Left renal pelvis (tissue), 4 donors: ENCODE measurements around the gene LHX3. TPM values are rescaled to one million over a fixed set of nuclear protein-coding genes. Genes with fewer than 3 reads are reported as not detected.

Experiments
- DNase-seq, 4 donors: peaks; one replicate each; pipeline ENCODE4 v3.0.0-alpha.2; 2013; ENCODE audit warnings: low read depth in 4 of 4, low spot score in 3 of 4
- polyA plus RNA-seq, 4 donors: library from polyadenylated mRNA; unstranded; fragments of 120-200 nt; gene quantifications; one replicate each; pipeline ENCODE4 v1.2.1, GENCODE V29; 2013; ENCODE audit not compliant: insufficient read length in 4 of 4

The LHX3 gene
- polyA plus RNA-seq, result not detected

DNA sequence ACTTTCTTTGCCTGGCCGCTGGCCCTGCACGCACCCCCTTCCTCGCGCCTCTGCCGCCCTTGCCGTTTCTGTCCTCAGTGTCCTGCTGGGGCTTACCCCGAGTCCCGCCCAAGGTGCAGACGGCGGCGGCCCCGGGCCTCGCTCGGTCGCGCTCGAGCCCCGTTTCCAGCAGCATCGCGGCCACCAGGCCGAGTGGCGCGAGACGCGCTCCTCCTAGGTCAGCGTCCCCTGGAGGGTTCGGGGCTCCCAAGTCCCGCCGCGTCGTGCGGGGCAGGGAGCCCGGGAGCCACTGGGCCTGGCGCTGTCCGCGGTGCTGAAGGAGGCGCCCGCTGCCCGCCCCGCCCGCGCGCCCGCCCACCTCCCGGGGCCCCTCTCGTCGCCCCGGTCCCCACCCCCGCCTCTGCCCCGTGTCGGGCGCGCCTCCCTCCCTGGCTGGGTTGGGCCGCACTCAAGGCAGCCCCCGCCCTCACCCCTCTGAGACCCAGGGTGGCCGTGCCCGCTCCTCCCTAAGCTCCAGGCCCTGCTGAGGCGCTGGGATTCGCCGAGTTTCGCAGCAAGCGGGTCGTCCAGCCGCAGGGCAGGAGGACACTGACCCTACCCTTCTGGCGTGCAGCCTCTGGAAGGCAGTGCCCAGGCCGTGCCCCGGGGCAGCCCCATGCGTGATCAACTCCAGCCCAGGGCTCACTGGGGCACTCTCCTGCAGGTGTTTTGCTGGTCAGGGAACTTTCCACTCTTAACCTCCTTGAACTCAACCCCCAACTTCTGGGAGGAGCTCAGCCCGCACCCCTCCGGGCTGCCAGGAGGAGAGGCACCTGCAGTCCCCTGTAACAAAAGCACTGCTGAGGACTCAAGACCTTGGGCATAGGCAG, at the start of gene LHX3:
Gene LHX3, minus strand, starts transcription at position 291 of the 869 bp plus-strand sequence. Its CDS starts 116 bp downstream, at position 175.
- DNase-seq, result peak in 1 of 4 donors; percentile 20

DNA sequence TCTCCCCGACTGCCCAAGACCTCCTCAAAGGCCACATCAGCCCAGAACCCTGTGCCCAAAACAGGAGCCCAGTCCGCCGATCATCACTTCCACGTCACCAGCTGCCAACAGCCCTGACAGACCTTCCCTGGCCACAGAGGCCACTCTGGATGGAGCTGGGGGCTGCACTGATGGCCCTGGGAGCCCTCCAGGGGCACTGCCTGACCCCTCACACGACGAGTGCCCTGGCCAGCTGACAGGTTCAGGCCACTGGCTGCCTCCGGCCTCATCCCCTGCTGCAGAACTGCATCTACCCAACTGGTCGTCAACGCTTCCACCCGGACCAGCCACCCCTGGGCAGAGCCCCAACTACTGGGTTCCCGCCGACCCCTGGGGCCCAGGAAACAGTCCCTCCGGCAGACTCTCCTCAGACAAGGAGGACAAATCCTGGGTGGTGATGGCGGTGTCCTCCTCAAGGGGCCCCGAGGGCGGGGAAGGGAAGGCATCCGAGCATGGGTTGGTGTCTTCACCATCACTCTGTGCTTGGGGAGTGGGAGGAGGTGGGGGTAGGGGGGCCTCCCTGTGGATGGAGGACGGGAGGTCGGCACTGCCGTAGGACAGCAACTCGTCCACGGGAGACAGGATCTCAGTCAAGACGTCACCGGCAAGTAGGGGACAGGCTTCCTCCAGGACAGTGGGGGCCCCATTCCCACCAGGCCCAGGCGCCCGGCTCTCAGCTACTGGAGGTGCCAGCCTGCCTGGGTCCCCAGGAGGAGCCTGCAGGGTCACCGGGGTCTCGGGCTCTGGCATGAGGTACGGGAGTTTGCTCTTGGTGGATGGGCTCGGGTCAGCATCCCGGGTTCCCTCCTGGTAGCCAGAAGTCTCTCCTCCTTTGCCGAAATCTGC, 48.6 kb upstream of the LHX3 start:
- DNase-seq, result no peak

DNA sequence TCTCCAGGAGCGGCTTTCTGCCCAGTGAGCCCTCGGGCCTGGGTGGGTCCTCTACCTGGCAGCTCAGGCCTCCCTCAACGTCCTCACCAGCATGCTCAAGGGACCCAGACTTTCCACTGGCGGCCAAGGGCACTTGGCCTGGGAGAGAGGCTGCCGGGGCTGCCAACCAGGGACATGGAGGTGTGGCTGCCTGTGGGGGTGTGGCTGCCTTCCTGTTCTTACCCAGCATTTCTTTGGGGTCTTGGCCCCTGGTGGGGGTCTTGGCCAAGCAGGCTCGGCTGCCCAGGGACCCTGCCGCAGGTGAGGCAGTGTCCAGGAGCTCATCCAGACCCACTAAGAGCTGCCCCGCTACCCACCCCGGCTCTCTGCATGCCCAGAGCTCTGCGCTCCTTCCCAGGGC, 47.9 kb upstream of the LHX3 start:
- DNase-seq, result no peak

DNA sequence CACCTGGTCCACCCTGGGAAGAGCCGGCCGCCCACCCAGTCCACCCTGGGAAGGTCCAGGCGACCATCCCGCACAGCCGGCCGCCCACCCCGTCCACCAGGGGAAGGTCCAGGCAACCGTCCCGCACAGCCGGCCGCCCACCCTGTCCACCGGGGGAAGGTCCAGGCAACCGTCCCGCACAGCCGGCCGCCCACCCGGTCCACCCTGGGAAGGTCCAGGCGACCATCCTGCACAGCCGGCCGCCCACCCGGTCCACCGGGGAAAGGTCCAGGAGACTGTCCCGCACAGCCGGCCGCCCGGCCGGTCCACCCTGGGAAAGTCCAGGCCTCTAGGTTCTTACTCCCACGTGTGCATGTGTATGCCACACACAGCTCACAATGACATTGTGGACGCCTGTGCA, 47.4 kb upstream of the LHX3 start:
- DNase-seq, result no peak

DNA sequence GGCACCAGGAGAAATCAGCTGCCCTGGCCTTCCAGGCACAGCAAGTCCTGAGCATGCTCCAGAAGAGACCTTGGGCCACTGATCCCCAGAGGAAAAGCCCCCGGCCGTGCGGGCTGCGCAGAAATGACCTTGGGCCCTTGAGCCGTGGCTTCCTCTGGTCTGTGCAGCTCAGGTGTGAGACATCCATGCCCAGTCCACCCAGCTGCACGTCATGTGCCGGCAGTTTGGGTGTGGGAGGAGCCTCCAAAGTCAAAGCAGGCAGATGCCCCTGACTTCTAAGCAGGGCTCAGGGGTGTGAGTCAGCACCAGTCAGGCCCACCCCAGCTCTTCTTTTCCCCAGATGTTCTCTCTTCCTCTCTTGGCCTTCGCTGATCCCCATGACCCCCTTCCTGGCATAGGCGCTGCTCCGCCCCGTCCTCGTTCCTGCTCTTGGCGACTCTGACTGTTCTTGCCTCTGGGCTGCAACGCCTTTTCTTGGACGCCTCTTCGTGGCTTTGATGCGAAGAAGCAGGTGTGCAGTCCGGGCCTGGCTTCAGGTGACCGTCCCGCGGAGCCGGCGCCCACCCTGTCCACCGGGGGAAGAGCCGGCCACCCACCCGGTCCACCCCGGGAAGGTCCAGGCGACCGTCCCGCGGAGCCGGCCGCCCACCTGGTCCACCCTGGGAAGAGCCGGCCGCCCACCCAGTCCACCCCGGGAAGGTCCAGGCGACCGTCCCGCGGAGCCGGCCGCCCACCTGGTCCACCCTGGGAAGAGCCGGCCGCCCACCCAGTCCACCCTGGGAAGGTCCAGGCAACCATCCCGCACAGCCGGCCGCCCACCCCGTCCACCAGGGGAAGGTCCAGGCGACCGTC, 46.6 kb upstream of the LHX3 start:
- DNase-seq, result no peak

DNA sequence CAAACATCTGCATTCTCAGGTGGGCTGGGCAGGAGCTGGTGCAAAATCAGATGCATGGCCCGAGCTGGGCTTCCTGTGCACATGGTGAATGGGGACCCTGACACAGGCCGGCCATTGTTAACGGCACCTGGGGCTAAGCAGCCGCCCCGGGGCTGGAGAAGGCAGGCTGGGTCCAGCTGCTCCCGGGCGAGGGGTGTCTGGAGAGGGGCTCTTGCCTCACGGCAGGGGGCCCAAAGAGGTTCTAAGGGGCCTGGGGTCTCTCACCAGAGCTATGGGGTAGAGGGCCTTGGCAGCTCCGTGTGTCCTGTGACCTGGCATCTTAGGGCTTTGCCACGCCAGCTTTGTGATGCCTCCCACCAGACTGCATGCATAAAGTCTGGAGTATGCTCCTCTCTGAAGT, 45.7 kb upstream of the LHX3 start:
- DNase-seq, result no peak

DNA sequence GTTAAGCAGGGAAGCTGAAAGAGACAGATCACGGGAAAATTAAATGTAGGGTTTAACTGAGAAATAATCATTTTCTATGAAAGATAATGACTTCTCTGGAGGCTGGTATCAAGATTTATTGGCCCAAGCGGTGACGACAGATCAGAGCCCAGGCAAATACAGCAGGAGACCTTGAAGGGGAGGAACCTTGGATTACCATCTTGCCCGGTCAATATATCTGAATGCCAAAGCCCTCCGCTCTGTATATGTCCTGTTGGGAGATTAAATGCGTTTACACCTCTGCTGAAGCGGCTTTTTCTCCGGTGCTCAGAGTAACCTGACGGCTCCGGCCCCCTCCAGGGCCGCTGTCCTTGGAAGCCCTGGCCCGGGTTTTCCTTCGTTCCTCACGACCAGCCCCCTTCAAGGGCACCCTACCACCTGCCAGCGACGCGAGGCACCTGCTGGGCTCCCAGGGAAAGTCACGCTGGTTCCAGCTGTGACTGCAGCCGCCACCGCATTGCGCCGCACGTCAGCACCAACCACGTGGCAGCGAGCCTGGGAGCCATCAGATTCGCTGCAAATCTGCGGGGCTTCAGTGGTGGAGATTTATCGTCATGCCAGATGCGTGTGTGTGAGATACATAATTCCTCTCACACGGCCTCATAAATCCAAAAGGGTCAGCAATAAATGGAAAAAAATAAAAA, 45.1 kb upstream of the LHX3 start:
- DNase-seq, result no peak

DNA sequence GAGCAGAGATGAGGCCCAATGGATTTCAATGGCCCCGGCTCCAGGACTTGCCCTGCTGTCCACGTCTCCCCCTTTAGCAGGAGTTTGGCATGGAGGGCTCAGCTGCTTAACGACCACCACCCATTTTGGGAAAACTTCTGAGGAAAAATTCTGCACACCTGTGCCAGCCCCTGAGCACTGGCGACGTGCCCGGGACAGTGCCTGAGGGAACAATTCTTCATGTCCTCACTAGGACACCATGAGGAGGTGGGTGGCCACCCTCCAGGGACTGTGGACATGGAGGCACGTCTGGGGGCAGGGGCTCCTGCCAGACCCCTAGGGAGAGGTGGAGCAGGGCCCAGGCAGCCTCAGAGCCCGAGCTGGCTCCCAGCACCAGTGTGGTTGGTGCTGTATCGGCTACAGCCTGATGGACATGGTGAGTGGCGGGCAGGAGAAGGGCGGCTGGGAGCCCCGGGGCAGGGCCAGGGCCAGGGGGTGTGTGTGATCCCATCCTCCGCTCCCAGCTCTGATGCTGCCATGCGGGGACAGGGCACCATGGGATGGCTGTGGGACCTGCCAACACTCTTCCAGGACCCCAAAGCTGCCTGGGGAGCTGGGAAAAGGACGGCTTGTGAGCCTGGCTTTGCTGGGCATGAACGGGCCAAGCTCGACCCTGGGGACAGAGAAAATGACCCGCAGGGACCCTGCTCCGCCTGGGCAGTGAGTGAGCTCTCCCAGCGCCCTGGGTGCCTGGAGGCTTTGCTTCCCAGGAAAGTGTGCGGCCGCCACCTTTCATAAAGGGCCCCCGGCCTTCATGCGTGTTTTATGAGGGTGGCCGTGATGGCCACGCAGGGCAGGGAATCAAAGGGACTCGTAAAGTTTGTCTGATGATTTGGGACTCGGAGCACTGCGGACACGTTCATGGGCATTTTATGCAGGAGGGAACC, 44.3 kb upstream of the LHX3 start:
- no peak for DNase-seq

DNA sequence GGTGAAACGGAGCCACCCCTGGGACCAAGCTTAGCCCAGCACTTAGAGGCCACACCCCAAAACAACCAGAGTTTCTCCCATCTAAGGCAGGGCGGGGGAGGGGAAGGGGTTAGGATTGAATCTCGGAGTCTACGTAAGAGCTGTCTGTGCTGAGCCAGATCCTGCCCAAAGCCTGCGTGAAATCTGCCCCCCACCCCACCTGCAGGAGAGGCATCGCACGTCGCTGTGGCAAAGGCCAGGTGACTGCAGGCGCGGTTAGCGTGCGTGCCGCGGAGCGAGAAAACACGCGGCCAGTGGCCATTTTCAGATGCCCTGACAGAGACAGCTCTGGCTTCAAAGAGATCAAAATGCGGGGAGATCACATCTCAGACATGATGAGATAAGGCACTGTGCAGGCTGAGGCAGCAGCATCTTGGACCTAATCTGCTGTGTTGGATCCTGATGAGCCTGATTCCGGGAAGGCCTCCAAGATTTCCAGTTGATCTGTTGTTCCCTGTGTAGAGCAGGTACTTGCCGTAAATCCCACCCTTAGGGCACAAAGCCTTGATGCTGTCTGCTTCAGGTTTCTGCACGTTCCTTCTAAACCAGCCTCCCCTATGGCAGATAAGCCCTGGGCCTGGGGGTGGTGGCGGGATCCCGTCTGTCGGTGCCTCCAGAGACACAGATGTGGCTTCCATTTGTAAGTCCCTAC, 43.2 kb upstream of the LHX3 start:
- no peak for DNase-seq

DNA sequence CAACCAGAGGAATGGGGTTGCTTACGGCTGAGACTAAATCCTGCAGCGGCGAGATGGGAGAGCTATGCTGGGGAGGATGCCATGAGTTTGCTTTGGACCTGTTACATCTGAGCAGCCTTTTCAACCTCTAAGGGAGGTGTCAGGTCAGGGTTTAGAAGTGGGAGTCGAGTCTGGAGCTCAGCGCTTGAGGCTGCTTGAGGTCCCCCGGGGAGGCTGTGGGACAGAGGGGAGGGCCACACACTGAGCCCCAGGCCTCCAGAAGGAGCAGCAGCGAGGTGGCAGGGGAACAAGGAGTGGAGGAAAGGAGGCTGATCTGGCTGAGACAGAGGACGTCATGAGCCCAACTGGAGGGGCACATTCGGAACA, 42.6 kb upstream of the LHX3 start:
- DNase-seq, result no peak

DNA sequence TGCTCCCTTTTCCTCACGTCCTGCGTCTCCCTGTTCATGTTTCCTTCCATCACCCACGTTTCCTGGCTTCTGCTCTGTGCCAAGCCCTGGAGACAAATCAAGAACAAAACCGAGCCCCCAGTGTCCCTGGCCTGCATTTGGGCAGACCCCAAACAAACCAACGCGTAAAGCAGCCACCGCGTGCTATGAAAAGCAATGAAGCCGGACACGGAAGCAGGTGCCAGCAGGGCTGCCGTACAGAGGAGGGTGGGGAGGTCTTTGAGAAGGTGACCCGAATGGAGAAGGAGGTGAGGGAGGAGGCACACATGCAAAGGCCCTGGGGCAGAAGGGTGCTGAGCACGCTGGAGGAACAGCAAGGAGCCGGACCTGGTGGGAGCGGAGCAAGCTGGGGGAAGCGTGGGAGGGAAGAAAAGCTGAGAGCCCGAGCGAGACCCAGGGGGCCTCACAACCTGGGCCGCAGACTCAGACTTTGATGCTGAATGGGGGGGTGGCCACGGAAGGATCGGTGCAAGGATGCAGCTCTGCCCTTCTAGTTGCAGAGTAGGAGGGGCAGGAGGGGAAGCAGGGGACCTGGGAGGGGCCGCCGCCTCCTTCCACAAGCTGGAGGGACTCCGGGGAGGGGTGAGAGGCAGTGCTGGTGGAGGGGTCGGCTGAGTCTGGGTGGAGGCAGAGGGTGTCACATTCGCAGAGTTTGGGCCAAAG, 42.1 kb upstream of the LHX3 start:
- no peak for DNase-seq

DNA sequence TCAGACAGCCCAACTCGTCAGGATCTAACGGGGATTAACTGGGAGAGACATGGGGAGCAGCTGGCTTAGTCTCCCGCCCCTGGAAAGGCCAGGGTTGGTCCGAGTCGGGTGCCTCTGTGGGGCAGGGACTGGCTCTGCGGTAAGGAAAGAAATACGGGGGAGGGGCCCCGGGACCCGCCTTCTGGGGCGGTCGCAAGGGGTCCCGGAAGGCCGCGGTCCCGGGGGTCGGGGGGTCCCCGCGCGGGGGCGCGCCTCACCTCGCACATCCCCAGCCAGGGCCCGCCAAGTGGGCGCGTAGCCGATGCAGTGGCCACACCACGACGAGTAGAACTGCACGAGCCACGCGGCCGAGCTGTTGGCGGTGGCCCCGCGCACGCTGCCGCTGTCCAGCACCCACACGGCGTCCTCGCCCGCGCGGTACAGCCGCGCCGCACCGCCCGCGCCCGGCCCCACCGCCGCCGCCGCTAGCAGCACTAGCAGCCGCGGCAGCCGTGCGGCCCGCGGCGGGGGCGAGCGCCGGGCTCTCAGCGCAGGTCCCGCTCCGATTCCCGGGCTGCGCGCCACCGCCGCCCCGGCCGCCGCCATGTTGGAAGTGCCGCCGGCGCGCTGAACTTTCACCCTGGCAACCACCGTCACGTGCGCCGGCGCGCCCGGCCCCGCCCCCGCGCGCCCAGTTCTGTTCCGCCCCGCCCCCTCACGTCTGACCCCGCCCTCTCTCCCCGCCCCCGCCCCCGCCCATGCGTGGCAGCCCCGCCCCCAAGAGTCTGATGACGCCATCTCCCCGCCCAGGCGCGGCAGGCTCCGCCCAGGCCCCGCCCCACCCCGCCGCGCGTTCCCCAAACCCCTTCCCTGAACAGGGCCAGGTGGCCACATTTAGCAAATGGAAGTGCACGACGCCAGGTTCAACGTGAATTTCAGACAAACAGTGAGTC, 40.6 kb upstream of the LHX3 start, which contains the start of gene QSOX2:
Gene QSOX2, minus strand, starts transcription at position 594 of the 932 bp plus-strand sequence. Its CDS starts 9 bp downstream, at position 585.
- DNase-seq, result peak in 2 of 4 donors; percentile 64 to 66

DNA sequence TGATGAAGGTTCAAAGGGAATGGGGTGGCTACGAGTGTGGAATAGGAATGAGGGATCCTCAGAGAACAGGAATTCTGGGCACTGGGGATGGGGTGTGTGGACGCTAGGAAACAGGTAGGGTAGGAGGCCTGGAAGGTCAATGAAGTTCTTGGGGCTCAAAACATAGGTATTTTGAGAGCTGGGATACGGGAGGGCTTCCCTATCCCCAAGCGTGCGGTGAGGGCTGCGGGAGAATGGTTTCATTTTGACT, 40.0 kb upstream of the LHX3 start:
- no peak for DNase-seq

DNA sequence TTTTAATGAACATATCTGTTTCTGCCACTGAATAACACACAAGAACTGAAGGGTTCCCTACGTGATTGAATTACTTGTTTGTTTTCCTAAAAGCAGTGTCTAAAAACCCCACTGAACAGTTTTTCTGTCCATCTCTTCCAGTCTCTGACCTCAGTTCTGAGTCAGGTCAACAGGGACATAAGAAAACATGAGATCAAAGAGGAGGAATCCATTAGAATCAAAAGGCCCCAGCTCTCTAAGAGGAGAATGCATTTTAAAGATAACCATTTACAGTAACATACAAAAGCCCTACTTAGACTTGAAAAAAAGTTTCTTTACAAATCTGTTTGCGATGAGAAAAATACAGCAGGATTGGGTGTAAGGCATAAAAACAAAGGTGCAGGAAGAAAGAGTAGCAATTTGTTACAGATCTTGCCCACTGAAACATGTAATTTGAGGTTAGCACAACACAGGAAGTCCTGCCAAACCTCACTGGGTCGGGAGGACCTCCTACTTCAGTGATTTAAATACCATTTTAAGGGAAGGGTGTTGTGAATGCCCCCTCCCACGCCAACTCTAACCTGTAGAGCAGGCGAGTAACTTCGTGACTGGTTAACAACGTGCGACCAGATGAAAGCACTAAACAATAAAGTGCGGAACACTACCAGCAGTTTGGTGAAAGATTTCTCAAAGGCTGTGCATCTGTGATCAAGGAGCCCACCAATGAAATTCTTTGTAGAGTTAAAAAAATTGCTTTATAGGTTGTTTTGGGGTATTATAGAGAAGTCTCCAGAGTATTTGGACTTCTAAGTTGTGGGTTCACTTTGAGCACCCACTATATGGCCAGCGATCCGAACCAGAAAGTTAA, 39.4 kb upstream of the LHX3 start:
- no peak for DNase-seq

DNA sequence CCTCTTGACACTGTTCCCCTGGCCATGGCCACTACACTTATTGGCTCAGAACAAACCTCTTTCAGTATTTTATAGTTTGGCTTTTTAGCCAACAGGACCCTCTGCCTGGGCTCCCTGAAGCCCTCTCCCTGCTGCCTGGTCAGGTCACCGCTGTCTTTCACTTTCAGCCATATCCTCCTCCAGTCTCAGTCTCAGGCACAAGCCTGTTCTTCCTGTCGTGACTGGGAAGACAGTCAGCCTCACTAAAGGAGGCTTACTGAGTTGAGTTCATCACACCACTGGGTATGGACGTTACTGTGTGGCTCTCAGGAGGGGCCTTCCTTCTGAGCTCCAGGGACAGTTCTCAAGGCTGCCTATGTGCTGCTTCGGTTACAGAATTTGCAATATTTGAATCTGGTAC, 38.7 kb upstream of the LHX3 start:
- DNase-seq, result no peak

DNA sequence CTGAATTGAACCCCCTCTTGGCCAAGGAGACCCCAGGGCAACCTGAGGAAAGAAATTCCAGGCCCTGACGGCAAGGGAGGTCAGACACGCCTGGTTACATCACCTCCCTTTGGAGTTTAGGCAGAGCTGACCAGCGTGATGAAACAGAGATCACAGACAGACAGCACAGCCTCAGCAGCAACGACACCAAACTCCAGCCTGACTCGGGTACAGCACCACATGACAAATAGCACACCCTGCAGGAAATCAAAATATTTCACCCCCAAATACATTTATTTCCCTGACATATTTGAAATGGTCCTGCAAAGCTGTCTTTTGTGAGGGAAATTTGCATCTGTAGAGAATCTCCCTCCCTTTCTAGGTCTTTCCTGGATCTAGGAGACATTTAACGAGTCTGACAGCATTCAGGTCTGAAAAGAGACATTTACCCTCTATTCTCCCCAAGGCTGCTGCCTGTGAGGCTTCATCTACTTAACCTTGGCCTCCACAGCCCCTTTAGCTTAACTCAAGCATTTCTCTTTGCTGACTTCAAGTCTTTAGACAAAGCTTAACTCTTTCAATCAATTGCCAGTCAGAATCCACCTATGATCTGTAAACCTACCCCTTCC, 38.1 kb upstream of the LHX3 start:
- no peak for DNase-seq
